GM15510 (cell line): ENCODE measurements around the gene TMEM182.

ENCODE experiments used
- POLR2A ChIP-seq: IDR thresholded peaks from 3 replicates; pipeline ENCODE4 v1.6.1; 2011; ENCODE audit warnings: borderline replicate concordance; ENCODE audit not compliant: insufficient read length; ENCODE audit errors: extremely low read depth

TMEM182 gene

DNA sequence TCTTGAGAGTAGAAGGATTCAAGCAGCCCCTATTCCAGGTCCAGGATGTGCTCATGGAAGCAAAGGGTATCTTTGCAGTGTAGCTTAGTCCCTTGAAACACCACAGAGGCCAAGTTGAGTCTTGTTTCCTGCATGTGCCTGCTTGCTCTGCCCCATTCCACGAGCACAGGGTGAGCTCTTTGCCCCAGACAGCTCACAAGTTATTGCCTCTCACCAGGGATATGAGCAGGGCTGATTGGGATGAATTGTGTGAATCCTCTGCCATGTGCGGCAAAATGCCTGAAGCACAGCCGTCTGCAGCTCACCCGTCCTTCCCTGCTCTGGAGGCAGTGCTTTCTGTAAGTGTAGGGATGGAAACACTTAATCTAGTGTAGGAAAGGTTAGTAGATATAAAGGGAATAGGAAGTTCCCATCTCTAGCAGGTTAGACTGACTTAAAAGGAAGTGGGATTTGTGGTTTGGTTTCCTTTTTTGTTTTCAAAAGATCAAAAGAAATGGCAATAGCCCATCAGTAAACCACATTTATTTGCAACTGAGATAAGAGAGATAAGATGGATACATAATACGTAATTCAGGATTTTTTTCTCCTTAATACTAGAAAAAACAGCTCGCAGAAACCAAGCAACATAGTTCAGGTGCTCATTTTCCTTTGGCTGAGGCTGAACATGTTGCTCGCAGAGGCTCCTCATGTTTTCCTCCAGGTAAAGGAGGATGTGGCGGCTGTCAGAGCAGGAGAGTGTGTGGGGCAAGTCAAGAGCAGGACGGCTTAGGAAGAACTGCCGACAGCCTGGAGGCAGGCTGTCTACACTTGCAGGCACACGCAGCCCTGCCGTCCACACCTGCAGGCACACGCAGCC lies 41.4 kb downstream of the TMEM182 start:
- no peak for TF ChIP-seq POLR2A

DNA sequence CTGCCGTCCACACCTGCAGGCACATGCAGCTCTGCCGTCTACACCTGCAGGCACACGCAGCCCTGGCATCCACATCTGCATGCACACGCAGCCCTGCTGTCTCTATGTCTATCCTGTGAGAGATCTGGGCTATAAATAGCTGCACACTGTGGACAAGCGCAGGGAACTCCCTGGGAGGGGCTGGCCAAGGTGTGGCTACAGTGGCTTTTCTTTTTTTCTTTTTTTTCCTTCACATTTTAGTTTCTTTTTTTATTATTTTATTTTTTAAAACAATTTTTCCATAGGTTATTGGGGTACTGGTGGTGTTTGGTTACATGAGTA lies 42.0 kb downstream of the TMEM182 start:
- no peak for TF ChIP-seq POLR2A

DNA sequence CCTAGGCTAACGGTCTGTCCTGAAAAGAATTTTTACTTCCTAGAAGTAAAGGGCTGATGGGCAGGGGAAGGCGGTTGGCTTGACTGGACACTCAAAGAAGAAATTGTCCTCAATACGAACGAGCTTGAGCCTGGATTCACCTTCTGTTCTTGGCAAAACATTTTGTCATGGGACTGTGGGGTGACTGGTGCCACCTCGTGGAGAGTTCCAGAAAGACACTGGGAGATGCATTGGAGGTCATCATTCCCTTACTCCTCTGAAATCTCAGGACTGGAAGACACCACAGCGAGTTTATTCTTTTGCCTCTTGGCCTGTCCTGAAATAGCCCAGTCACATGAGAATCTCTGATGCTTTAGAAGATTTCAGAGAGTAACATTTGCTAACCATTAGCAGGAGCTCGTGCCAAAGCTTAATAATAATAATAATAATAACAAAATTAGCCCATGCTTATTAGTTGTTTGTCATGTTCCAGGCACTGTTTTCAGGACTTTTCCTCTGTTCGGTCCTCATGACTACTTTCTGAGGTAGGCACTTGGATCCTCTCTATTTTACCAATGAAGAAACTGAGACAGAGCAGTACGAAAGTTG lies 44.5 kb downstream of the TMEM182 start:
- no peak for TF ChIP-seq POLR2A

DNA sequence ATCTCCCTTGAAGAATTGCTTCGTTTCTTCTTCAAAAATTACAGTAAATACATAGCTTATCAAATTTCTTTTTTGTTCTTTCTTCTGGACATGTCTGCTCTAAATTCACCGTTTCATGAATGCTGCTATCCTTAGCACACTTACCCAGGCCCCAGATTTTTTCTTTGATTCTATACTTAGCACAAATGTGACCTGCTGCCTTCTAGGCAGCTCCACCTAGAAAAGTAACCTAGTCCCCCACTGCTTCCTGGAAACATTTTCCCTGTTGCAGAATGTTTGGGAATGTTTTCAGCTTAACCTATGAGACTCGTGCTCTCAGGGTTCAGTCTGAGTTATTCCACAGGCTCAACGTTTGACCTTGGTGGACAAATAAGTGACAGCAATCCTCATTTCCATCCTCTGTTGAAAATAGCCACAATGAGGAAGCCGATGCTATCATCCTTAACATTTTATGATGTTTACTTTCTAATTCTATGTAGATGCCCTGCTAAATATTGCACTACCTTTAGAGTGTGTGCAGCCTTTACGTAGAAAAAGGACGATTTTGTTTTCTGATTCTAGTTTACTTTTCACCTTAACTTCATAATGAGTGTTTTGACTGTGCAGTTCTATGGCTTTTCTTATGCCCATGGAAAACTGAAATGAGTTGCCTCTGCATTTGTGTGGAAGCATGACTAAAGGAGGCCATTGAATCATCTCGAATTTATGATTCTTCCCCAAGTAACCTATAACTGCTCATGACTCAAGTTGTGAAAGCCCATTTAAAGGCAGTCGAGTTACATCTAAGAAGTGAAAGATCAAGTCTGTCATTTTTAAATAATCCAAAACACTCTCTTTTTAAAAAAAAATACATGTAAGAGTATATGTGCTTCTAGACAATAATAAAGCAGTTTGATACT lies 47.7 kb downstream of the TMEM182 start:
- TF ChIP-seq POLR2A, result no peak

DNA sequence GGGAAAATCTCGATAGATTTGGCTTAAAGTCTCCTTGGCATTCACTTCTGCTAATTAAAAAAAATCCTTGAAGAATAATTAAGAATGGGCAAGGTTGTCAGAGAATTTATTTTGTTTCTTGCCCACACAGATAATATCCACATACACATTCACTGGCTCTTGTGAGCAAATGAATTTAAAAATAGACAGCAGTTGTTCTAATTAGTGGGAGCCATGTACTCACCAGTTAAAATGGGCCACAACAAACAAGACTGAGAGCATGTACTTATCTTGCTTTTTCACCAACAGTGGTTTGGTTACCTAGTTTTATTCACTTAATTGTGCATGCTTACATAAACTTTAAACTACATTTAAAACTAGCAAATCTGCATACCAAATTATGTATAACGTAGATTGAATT lies 53.5 kb downstream of the TMEM182 start:
- no peak for TF ChIP-seq POLR2A

DNA sequence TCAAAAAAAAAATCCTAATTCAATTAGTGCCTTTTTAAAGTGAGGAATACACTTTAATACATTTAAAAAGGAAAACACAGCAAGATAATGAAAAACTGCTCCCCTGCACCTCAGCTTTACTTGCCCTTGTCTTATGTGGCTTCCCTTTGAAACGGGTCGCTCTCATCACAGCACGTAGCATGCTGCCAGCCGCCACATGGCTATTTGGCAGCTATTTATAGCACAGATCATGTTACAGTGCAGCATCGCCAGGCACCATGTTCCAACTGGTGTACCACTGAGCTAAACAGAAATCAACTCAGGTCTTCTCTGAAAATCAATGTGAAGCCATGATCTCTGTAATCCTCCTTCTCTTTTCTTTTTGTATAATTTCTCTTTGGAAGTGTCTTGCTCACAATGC lies 65.1 kb downstream of the TMEM182 start:
- no peak for TF ChIP-seq POLR2A

DNA sequence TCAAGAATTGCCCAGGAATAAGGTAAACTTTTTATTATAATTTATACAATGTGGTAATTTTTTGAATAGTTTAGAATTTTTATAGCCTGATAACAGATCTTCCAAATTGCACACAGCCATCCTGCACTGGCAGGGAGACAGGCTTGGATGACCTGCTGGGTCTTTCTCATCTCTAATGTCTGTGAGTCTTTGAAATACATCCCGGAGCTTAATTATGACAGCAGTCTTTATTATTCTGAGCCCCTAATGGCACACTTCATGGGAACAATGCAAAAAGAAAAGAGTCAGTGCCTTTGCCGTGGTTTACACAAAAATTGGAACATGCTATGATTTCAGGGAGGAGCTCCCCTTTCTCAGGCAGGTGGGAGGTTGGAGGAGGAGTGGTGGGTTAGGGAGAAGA lies 71.0 kb downstream of the TMEM182 start:
- TF ChIP-seq POLR2A, result no peak

DNA sequence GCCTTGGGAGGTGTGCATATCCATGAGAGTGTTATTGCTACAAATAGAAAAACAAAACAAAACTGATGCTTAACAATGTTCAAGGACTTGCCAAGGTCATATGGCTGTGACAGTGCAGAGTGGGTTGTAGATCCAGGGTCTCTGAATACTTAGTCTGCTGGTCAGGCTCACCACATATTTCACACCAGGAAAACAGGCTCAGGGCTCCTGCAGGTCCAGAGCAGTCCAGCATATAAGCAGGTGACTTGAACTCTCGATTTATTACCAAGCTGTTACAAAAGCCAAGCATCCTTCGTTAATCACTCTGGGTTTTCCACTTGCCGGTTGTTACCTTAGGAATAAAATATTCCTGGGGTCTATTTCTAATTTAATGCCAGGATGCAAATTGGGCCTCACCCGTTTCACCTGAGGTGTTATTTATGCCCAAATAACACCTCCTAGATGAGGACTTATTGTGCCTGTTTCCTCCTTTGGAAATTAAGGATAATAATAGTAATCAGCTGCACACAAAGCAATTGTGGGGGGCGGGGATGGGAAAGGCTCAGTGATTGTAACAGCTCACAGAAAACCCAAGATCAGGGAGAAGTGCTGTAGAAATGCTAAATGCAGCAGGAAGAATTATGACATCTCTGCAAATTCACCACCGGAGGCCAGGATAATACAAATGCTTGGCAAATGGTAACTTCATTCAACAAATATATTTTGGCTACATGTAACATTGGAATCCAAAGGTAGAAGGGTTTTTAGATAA lies 72.9 kb downstream of the TMEM182 start:
- no peak for TF ChIP-seq POLR2A

DNA sequence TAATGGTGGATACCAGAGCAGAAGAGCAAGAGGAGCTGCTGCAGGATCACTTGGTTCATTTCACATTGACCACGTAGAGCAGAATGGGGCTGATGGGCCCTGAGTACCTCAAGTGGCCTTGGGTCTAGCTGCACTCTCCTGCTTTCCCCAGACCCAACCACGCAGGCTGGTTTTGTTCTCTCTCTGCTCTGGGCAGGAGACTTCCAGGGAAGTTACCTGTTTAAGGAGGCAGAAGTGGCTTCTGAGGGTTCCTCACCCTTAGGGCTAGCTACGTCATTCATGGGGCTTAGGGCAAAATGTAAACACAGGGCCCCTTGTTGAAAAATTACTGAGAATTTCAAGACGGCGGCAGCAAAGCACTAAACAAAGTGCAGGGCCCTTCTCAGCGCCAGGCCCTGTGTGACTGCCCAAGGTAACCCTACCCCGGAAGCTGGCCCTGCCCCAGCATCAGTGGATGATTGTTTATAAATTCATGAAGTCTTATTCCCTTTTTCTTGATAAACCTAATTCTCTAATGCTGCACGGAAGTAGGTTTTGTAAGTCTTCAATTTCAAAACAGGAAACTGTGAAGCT lies 75.9 kb downstream of the TMEM182 start:
- no peak for TF ChIP-seq POLR2A

DNA sequence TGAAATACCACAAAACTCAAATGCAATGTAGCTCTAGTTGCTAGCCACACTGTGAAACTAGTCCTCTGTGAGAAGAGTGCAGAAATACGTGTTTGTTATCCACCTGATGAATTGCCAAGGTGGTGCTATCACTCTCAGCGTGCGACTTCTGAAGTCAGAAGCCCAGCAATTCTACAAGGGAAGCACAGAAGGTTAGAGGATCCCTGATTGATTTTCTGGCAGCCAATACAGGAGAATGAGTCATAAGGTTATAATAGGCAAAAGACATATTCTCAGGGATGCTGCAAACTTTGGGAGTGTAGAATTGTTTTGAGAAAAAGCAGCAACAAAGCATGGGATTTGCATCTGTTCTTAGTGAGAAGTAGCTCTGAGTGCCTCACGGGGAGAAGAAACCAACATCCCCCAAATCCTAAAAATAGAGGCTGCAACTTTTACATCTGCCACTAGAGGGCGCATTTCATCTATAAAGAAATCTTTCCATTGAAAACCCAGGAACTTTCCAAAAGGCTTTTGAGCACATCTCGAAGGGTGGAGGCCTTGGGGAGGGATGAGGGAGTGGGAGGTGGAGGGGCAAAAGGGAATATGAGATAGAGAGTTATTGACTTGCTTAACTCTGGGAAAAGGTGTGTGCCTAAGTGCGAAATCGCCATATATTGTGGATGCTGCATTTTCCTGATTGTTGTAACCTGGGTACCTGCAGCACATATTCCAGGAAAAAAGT lies 78.0 kb downstream of the TMEM182 start:
- no peak for TF ChIP-seq POLR2A

DNA sequence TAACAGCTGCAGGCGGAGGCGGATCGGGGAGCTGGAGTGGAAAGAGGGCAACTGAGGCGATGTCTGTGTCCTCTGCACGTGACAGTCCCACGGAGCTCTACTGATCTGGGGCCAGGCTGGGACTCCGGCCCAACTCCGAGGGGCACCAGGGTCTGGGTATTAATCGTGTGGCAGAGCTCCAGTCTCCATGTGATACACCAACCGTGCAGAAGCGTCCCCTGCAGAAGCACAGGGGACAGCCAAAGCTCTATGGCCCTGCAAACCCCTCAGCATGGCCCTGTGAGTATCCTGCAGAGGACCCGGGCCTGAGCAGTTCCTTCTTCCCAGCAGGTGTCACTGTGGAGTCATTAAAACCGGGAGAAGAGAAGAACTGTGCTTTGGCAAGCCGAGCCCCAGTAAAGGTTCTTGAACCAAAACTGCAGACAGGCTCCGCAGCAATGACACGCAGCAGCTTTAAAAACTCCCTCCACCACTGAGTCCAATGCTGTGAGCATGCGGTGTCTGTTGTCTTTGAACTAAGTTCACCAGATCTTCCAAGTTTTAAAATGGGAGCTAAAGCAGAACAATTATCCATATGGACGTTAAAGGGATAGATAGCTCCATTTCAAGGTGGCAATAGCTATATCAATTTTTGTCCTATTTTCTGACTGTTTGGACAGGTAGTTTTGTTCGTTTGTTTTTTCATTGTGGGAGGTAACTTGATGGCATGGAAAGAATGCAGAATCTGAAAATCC lies 79.4 kb downstream of the TMEM182 start:
- TF ChIP-seq POLR2A, result no peak

DNA sequence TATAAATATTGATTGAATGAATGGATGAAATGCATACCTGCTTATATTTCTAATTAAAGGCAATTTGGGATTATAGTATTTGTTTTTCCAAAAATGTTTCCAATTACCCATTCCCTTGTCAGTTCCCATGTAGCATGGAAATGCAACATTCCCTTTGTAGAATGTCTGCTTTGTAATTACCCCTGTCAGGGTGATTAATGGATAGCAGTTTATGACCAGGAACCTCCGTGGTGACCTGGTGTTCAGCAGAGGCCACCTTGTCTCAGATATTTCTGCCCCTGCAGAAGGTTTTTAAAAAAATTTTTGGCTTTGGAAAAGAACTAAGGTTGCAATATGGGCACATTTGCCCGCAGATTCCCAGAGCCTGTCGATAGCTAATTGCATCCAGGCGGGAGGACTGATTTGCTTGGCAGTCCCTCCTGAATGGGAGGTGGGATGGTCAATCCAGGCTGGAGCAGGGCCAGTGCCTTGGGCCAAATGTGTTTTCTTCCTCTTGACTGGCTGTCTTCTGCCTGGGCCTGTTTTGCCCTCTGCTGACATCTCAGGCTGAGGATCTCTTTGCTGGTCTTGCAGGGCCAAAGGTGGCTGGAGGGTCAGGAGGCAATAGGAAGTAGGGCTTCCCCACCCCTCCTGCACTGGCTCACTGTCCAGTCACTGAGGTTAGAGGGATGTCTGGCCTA lies 82.1 kb downstream of the TMEM182 start:
- TF ChIP-seq POLR2A, result no peak

DNA sequence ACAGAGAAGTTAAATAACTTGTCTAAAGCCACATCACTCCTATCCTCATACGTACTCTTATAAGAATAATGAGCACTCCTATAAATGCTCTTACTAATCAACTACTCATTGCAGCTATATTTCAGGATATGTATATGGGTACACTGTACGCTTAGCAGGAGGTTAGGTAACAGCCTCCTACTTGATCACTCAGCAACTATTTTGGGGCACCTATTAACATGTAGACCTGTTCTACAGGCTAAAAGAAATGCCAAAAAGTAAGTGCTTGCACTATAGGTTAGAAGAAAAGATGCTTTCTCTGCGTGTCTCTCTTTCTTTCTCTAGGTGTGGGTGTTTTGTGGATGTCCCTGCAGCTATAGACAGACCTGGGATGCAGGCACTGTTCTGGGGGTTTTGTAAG lies 83.1 kb downstream of the TMEM182 start:
- TF ChIP-seq POLR2A, result no peak
